Suprapubic skin (tissue), 4 donors: ENCODE data around the gene SAMD8.

Source experiments
- POLR2A ChIP-seq, 2 donors: fragments of 450-650 bp; IDR thresholded peaks; one replicate each; pipeline ENCODE4 v1.6.1; 2017; ENCODE audit warnings: antibody characterized with exemption in 2 of 2, mild to moderate bottlenecking in 2 of 2, moderate library complexity in 2 of 2
- POLR2AphosphoS5 ChIP-seq, 3 donors: sonication (generic); formaldehyde crosslinking; IDR thresholded peaks; one replicate each; pipeline ENCODE4 v1.6.1; 2017; ENCODE audit warnings: antibody characterized with exemption in 3 of 3
- TF ChIP-seq, protein P1 (sequence below), 2 donors: fragments of 200-600 bp in 1 of 2; fragments of 450-650 bp in 1 of 2; sonication (generic) in 1 of 2; IDR thresholded peaks; one replicate each; pipeline ENCODE4 v1.5.1; 2016 to 2019; ENCODE audit warnings: antibody characterized with exemption in 2 of 2, mild to moderate bottlenecking in 1 of 2, moderate library complexity in 1 of 2

DNA sequence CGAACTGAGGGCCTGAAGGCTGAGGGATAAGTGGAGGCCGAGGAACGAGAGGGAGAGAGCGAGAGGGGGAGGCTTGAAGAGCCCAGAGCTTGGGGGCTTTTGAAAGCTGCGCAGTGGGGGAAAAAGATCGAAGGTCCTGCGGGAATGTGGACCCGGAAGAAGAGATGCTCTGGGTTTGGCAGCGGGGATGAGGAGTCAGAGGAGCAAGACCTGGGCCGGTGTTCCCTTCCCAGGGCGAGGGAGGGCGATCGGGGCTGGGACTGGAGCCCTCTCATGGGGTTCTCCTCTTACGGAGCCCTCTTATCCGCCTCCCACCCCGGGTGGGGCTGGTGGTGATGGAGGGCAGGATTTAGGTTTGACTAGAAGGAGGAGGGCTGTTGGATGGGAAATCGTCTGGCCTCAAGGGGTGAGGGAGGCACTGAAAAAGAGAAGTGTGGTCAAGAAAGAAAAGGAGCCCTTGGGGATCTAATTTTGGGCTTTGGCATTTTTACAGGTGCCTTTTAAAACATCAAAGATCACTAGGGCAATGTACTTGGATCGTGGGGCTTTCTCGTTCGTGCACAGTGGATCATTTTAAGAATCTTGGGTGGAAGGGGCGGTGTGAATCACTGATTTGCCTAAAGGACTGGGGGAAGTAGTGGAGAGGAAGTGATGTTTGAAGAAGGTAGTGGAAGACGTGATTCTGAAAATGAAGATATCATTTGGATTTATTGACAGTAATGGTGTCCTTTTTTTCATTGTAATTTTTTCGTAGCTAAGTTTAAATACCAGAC lies 637 bp downstream of the SAMD8 start:
- TF ChIP-seq POLR2A (IDR thresholded peaks at IDR 0.05), result no peak
- TF ChIP-seq, protein P1, sequence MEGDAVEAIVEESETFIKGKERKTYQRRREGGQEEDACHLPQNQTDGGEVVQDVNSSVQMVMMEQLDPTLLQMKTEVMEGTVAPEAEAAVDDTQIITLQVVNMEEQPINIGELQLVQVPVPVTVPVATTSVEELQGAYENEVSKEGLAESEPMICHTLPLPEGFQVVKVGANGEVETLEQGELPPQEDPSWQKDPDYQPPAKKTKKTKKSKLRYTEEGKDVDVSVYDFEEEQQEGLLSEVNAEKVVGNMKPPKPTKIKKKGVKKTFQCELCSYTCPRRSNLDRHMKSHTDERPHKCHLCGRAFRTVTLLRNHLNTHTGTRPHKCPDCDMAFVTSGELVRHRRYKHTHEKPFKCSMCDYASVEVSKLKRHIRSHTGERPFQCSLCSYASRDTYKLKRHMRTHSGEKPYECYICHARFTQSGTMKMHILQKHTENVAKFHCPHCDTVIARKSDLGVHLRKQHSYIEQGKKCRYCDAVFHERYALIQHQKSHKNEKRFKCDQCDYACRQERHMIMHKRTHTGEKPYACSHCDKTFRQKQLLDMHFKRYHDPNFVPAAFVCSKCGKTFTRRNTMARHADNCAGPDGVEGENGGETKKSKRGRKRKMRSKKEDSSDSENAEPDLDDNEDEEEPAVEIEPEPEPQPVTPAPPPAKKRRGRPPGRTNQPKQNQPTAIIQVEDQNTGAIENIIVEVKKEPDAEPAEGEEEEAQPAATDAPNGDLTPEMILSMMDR (IDR thresholded peaks at IDR 0.05), result no peak
- no peak for TF ChIP-seq POLR2AphosphoS5 (IDR thresholded peaks at IDR 0.05)
